Stimulated activated CD4-positive, alpha-beta T cell treated with anti-CD3 and anti-CD28 coated beads, Interleukin-12 subunit alpha, Interleukin-12 subunit beta, amount 100 ng/mL, for 4 hours (primary cell): ENCODE results near the gene ERBB3.
"Not testable (repeated sequence)": the region's sequence is repeated elsewhere in the genome, so short reads cannot be mapped to it uniquely, and the experiment has no call there.

Experiments
- DNase-seq: peaks from one replicate; pipeline ENCODE4 v3.0.0-alpha.2; 2020

The ERBB3 gene

GRCh38 chr12:56079723-56080555 lies at the start of gene ERBB3:
Gene ERBB3, plus strand, starts transcription at chr12:56080165. Its CDS starts 136 bp downstream, at chr12:56080301.
- DNase-seq: peak; percentile 62

- no peak for DNase-seq
These were observed 48.0 kb upstream of the ERBB3 start for GRCh38 chr12:56031987-56032386.

GRCh38 chr12:56034586-56035332 lies 45.2 kb upstream of the ERBB3 start:
- DNase-seq: no peak

GRCh38 chr12:56037161-56037560 lies 42.8 kb upstream of the ERBB3 start:
- no peak for DNase-seq

GRCh38 chr12:56038022-56038655 lies 41.8 kb upstream of the ERBB3 start:
- no peak for DNase-seq

GRCh38 chr12:56040151-56040550 lies 39.8 kb upstream of the ERBB3 start:
- no peak for DNase-seq

GRCh38 chr12:56040963-56041551 lies 38.9 kb upstream of the ERBB3 start:
- no peak for DNase-seq

- peak; percentile 84 for DNase-seq
These were observed 38.2 kb upstream of the ERBB3 start, which contains the start of gene RPS26 for GRCh38 chr12:56041552-56042429. Gene RPS26, plus strand, starts transcription at chr12:56041918. Its CDS starts 249 bp downstream, at chr12:56042167.

GRCh38 chr12:56042430-56042813 lies 37.5 kb upstream of the ERBB3 start:
- not testable (repeated sequence) for DNase-seq

GRCh38 chr12:56042843-56043242 lies 37.1 kb upstream of the ERBB3 start:
- no peak for DNase-seq

- DNase-seq: no peak
These were observed 33.8 kb upstream of the ERBB3 start for GRCh38 chr12:56046027-56046780.

- no peak for DNase-seq
These were observed 26.5 kb upstream of the ERBB3 start for GRCh38 chr12:56053407-56053893.

- DNase-seq: not testable (repeated sequence)
These were observed 20.0 kb upstream of the ERBB3 start for GRCh38 chr12:56059964-56060363.

- DNase-seq: no peak
These were observed 18.0 kb upstream of the ERBB3 start for GRCh38 chr12:56061982-56062381.

- DNase-seq: no peak
These were observed 17.0 kb upstream of the ERBB3 start for GRCh38 chr12:56062996-56063395.

- no peak for DNase-seq
These were observed 8.3 kb upstream of the ERBB3 start for GRCh38 chr12:56071648-56072047.

- DNase-seq: no peak
These were observed 5.6 kb upstream of the ERBB3 start for GRCh38 chr12:56074396-56074795.

- DNase-seq: not testable (repeated sequence)
These were observed 2.0 kb upstream of the ERBB3 start for GRCh38 chr12:56077966-56078365.

GRCh38 chr12:56078427-56078826 lies 1.5 kb upstream of the ERBB3 start:
- DNase-seq: no peak

- DNase-seq: peak; percentile 51
These were observed 838 bp upstream of the ERBB3 start for GRCh38 chr12:56078931-56079722.
